ENCODE data around the gene SNX30.

The SNX30 gene

GRCh38 chr9:112728401-112728800 is 22.2 kb upstream of the SNX30 start:
- Mint-ChIP-seq H3K4me3 (no peak overlapping the region), H3K9me3 (no peaks in the 10 kb centered on the region), H3K36me3 (no peaks in the 10 kb centered on the region), H3K4me1 (no peaks in the 10 kb centered on the region), H3K27me3 (peaks cover 10% of the 10 kb centered on the region), H3K27ac (no peak overlapping the region)
- CTCF ChIA-PET, result no interaction called here
- no peak for DNase-seq

GRCh38 chr9:112731971-112732370 is 18.6 kb upstream of the SNX30 start:
- Mint-ChIP-seq H3K4me3 (no peak overlapping the region), H3K4me1 (peaks cover 4% of the 10 kb centered on the region)
- CTCF ChIA-PET, result no interaction called here

GRCh38 chr9:112734892-112735291 is 15.7 kb upstream of the SNX30 start:
- Mint-ChIP-seq H3K27me3 (peaks cover 5% of the 10 kb centered on the region), H3K4me3 (no peak overlapping the region), H3K27ac (no peak overlapping the region), H3K4me1 (peaks cover 4% of the 10 kb centered on the region), H3K36me3 (no peaks in the 10 kb centered on the region), H3K9me3 (no peaks in the 10 kb centered on the region)
- DNase-seq, result no peak
- CTCF ChIA-PET, result no interaction called here

More at GRCh38 chr9:112731971-112732370, 18.6 kb upstream of the SNX30 start:
- Mint-ChIP-seq H3K9me3 (no peaks in the 10 kb centered on the region), H3K36me3 (no peaks in the 10 kb centered on the region), H3K27me3 (peaks cover 10% of the 10 kb centered on the region), H3K27ac (no peak overlapping the region)
- DNase-seq, result no peak

- H3K27ac Mint-ChIP-seq, result no peak overlapping the region
- peaks cover 26% of the 10 kb centered on the region for H3K4me1 Mint-ChIP-seq
- H3K36me3 Mint-ChIP-seq, result no peaks in the 10 kb centered on the region
- no peak for DNase-seq
- no peak overlapping the region for H3K4me3 Mint-ChIP-seq
- H3K9me3 Mint-ChIP-seq, result peaks cover 3% of the 10 kb centered on the region
- CTCF ChIA-PET, result interaction anchor here (0.6 to 0.7 kb wide), 2 partner anchors 12 to 28 kb away, joined by 3 read pairs; no protein-coding TSS in a partner anchor
- H3K27me3 Mint-ChIP-seq, result no peaks in the 10 kb centered on the region
Observed at GRCh38 chr9:112743216-112743836, 7.2 kb upstream of the SNX30 start.

GRCh38 chr9:112744177-112744576 is 6.4 kb upstream of the SNX30 start:
- no peaks in the 10 kb centered on the region for H3K36me3 Mint-ChIP-seq

DNA sequence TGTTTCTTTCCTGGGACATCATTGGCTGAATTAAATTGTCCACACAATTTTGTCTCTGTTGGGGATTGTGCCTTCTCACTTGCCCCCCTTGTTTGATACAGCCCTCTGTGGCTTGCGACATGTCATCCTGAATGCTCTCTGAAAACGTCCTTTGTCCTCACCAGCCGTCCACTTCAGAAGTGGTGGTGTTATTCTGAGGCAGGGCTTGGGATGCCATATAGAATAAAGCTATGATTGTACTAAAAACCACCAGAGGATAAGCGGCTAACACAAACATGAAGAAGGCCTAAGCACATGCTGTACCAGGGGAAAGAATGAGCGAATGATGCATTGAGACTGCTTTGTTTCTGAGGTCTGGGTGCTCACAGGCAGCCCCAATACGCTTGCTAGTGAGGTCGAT is 3.5 kb upstream of the SNX30 start:
- no peak for DNase-seq
- CTCF ChIA-PET, result no interaction called here
- Mint-ChIP-seq H3K4me3 (no peak overlapping the region), H3K9me3 (no peaks in the 10 kb centered on the region), H3K4me1 (peaks cover 38% of the 10 kb centered on the region), H3K27me3 (peaks cover 5% of the 10 kb centered on the region), H3K36me3 (peaks cover 2% of the 10 kb centered on the region), H3K27ac (no peak overlapping the region)

More at GRCh38 chr9:112744177-112744576, 6.4 kb upstream of the SNX30 start:
- Mint-ChIP-seq H3K9me3 (peaks cover 3% of the 10 kb centered on the region), H3K4me1 (peaks cover 29% of the 10 kb centered on the region), H3K27me3 (no peaks in the 10 kb centered on the region), H3K27ac (no peak overlapping the region), H3K4me3 (no peak overlapping the region)
- CTCF ChIA-PET, result interaction anchor here (0.7 to 1.0 kb wide), 2 partner anchors 13 to 49 kb away, joined by 3 read pairs; no protein-coding TSS in a partner anchor
- DNase-seq, result no peak

DNA sequence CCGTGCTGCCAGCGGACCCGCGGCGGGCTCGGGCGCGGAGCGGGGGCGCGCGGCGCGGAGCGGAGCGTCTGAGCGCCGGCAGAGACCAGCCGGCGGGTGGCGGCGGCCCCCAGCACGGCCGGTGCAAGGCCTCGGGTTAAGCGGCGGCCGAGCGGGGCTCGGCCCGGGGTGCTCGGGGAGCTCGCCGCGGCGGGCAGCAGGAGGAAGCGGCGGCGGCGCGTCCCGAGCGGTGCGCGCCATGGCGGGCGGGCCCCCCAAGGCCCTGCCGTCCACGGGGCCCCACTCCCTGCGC is 150 bp downstream of the SNX30 start:
- CTCF ChIA-PET, result interaction anchor here (0.8 to 1.9 kb wide), 2 partner anchors 33 to 42 kb away, joined by 3 to 8 read pairs; partner anchors contain the start of gene INIP
- Mint-ChIP-seq H3K9me3 (no peaks in the 10 kb centered on the region), H3K4me3 (no peak overlapping the region), H3K4me1 (peaks cover 70% of the 10 kb centered on the region), H3K27ac (no peak overlapping the region), H3K36me3 (peaks cover 10% of the 10 kb centered on the region), H3K27me3 (peaks cover 5% of the 10 kb centered on the region)
- no peak for DNase-seq

GRCh38 chr9:112751056-112751795 is 666 bp downstream of the SNX30 start:
- Mint-ChIP-seq H3K4me1 (peaks cover 75% of the 10 kb centered on the region), H3K27ac (peak overlapping the region; percentile 73), H3K27me3 (peaks cover 5% of the 10 kb centered on the region), H3K4me3 (peak overlapping the region; percentile 83), H3K36me3 (peaks cover 13% of the 10 kb centered on the region), H3K9me3 (no peaks in the 10 kb centered on the region)
- CTCF ChIA-PET, result interaction anchor here (0.8 to 1.9 kb wide), 2 partner anchors 34 to 42 kb away, joined by 3 to 8 read pairs; partner anchors contain the start of gene INIP
- peak; percentile 65 for DNase-seq

DNA sequence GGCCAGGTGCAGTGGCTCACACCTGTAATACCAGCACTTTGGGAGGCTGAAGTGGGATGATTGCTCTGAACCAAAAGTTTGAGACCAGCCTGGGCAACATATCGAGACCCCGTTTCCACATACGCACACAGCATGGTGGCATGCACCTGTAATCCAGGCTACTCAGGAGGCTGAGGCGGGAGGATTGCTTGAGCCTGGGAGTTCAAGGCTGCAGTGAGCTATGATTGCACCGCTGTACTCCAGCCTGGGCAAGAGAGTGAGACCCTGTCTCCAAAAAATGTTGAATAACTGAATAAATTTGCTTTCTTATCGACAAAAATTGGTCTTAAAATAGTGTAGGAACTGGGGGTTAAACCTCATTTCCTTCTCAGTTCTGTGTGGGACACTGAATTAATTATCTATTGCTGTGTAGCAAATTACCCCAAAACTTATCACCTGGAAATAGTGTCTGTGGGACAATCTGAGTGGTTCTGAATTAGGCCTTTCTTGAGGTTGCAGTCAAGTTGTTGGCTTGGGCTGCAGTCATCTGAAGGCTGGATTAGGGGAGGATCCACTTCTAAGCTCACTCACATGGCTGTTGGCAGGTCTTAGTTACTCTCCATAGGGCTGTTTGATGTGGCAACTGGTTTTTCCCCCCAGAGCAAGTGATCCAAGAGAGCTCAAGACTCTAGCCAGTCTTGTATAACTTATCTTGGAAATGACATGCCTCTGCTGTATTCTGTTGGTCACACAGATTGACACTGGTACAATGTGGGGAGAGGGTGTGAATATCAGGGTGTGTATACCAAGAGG is 2.0 kb downstream of the SNX30 start:
- Mint-ChIP-seq H3K4me3 (peak overlapping the region; percentile 83), H3K4me1 (peaks cover 79% of the 10 kb centered on the region), H3K36me3 (peaks cover 20% of the 10 kb centered on the region), H3K9me3 (no peaks in the 10 kb centered on the region), H3K27me3 (peaks cover 5% of the 10 kb centered on the region), H3K27ac (peak overlapping the region; percentile 19)
- CTCF ChIA-PET, result interaction anchor here (0.6 to 1.5 kb wide), 2 partner anchors 29 to 34 kb away, joined by 3 to 5 read pairs; partner anchors contain the start of gene INIP
- DNase-seq, result no peak

DNA sequence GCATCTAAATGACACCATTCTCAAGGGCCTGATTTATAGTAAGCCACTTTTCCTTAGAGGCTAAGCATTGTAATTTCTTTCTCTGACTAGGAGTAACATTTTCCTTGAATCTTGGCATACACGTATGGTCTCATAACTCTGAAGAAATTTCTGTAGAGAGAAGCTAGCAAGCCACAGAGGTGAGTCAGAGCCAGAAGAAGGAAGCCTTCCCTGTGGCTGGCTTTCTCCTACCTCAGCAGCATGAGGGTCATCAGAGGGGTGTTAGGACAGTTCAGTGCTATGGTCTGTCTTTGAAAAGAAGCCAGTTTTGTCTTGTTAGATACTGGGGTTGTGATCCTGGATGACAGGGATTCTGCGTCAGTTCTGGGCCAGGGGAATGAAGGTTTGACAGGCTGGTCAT is 3.2 kb downstream of the SNX30 start:
- peaks cover 5% of the 10 kb centered on the region for H3K27me3 Mint-ChIP-seq
- H3K4me3 Mint-ChIP-seq, result no peak overlapping the region
- CTCF ChIA-PET, result interaction anchor here (0.9 to 1.5 kb wide), 2 partner anchors 36 to 66 kb away, joined by 3 to 5 read pairs; partner anchors contain the start of gene INIP
- H3K27ac Mint-ChIP-seq, result peak overlapping the region; percentile 22
- H3K4me1 Mint-ChIP-seq, result peaks cover 83% of the 10 kb centered on the region
- no peak for DNase-seq
- H3K9me3 Mint-ChIP-seq, result no peaks in the 10 kb centered on the region
- peaks cover 28% of the 10 kb centered on the region for H3K36me3 Mint-ChIP-seq

- H3K4me3 Mint-ChIP-seq, result peak overlapping the region; percentile 13
Observed at GRCh38 chr9:112754578-112754977, 4.0 kb downstream of the SNX30 start.

GRCh38 chr9:112755016-112755427 is 4.5 kb downstream of the SNX30 start:
- peaks cover 5% of the 10 kb centered on the region for H3K27me3 Mint-ChIP-seq
- H3K9me3 Mint-ChIP-seq, result no peaks in the 10 kb centered on the region
- H3K4me3 Mint-ChIP-seq, result peak overlapping the region; percentile 13
- peaks cover 82% of the 10 kb centered on the region for H3K4me1 Mint-ChIP-seq
- H3K27ac Mint-ChIP-seq, result peak overlapping the region; percentile 83
- DNase-seq, result no peak
- H3K36me3 Mint-ChIP-seq, result peaks cover 32% of the 10 kb centered on the region
- CTCF ChIA-PET, result no interaction called here

More at GRCh38 chr9:112754578-112754977, 4.0 kb downstream of the SNX30 start:
- Mint-ChIP-seq H3K4me1 (peaks cover 83% of the 10 kb centered on the region), H3K27me3 (peaks cover 5% of the 10 kb centered on the region), H3K27ac (peak overlapping the region; percentile 83), H3K9me3 (no peaks in the 10 kb centered on the region), H3K36me3 (peaks cover 32% of the 10 kb centered on the region)
- CTCF ChIA-PET, result no interaction called here
- peak; percentile 57 for DNase-seq

DNA sequence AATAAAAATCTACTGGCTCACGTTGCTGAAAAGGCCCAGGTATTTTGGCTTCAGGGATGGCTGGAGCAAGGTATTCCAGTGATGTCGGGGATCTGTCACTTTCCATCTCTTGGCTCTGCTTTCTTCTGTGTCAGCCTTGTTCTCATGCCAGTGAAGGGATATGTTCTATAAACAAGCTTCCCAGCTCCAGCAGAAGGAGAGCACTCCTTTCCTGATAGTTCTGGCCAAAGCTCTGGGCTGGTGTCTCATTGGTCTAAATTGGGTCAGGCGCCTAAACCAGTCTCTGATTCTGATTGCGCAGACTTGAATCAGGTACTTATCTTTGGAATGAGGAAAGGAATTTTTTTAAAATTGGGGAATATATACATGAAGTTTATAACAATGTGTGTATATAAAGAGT is 5.1 kb downstream of the SNX30 start:
- peaks cover 32% of the 10 kb centered on the region for H3K36me3 Mint-ChIP-seq
- peaks cover 5% of the 10 kb centered on the region for H3K27me3 Mint-ChIP-seq
- peaks cover 79% of the 10 kb centered on the region for H3K4me1 Mint-ChIP-seq
- CTCF ChIA-PET, result interaction anchor here (0.6 kb wide), 1 partner anchor 22 kb away, joined by 3 read pairs; no protein-coding TSS in a partner anchor
- no peaks in the 10 kb centered on the region for H3K9me3 Mint-ChIP-seq
- no peak overlapping the region for H3K4me3 Mint-ChIP-seq
- no peak overlapping the region for H3K27ac Mint-ChIP-seq
- no peak for DNase-seq

- H3K4me3 Mint-ChIP-seq, result no peak overlapping the region
- DNase-seq, result no peak
- no peaks in the 10 kb centered on the region for H3K27me3 Mint-ChIP-seq
- CTCF ChIA-PET, result no interaction called here
- no peak overlapping the region for H3K27ac Mint-ChIP-seq
- peaks cover 67% of the 10 kb centered on the region for H3K4me1 Mint-ChIP-seq
- peaks cover 30% of the 10 kb centered on the region for H3K36me3 Mint-ChIP-seq
- H3K9me3 Mint-ChIP-seq, result no peaks in the 10 kb centered on the region
Observed at GRCh38 chr9:112757282-112757883, 6.8 kb downstream of the SNX30 start.
